ENCODE results near the gene MYL2. TPM values are rescaled to one million over a fixed set of nuclear protein-coding genes. Genes with fewer than 3 reads are reported as not detected.
"Not testable (repeated sequence)": the region's sequence is repeated elsewhere in the genome, so short reads cannot be mapped to it uniquely, and the experiment has no call there.

The MYL2 gene
- total RNA-seq, 1 donor from 2014 or later = not detected

- Histone ChIP-seq H3K27me3 (no peaks in the 10 kb centered on the region), H3K4me3 (no peak overlapping the region), H3K36me3 (no peaks in the 10 kb centered on the region), H3K9me3 (peaks cover 0 to 6% of the 10 kb centered on the region in 2 donors), H3K4me1 (no peaks in the 10 kb centered on the region), H3K27ac (no peak overlapping the region)
- DNase-seq (ENCODE audit: low spot score in 2 of 2) = no peak
- intact Hi-C loops (cut with DNase I) = no loop called here
- TF ChIP-seq CTCF (IDR thresholded peaks at IDR 0.05) = no peak
Measured at GRCh38 chr12:110957159-110957558, 36.8 kb upstream of the MYL2 start.

GRCh38 chr12:110950867-110951266 lies 30.5 kb upstream of the MYL2 start:
- H3K4me1 ChIP-seq; H3K9me3 ChIP-seq; H3K27me3 ChIP-seq; H3K36me3 ChIP-seq; H3K4me3 ChIP-seq; H3K27ac ChIP-seq; intact Hi-C loops (cut with DNase I); DNase-seq (ENCODE audit: low spot score in 2 of 2): not testable (repeated sequence)

- intact Hi-C loops (cut with DNase I); H3K9me3 ChIP-seq; H3K27me3 ChIP-seq; H3K4me1 ChIP-seq; H3K27ac ChIP-seq; DNase-seq (ENCODE audit: low spot score in 2 of 2); H3K36me3 ChIP-seq; H3K4me3 ChIP-seq: not testable (repeated sequence)
Measured at GRCh38 chr12:110950466-110950865, 30.1 kb upstream of the MYL2 start.

- H3K27me3 ChIP-seq = no peaks in the 10 kb centered on the region
- peaks cover 8 to 10% of the 10 kb centered on the region in 2 donors for H3K9me3 ChIP-seq
- no peak for DNase-seq (ENCODE audit: low spot score in 2 of 2)
- intact Hi-C loops (cut with DNase I) = no loop called here
- no peak overlapping the region for H3K27ac ChIP-seq
- TF ChIP-seq CTCF (IDR thresholded peaks at IDR 0.05) = no peak
- H3K36me3 ChIP-seq = no peaks in the 10 kb centered on the region
- no peak overlapping the region for H3K4me3 ChIP-seq
- no peaks in the 10 kb centered on the region for H3K4me1 ChIP-seq
Measured at GRCh38 chr12:110948041-110948440, 27.7 kb upstream of the MYL2 start.

GRCh38 chr12:110943373-110943772 lies 23.0 kb upstream of the MYL2 start:
- Histone ChIP-seq H3K27me3 (no peaks in the 10 kb centered on the region), H3K4me3 (no peak overlapping the region), H3K9me3 (peaks cover 8 to 10% of the 10 kb centered on the region in 2 donors), H3K4me1 (no peaks in the 10 kb centered on the region), H3K27ac (no peak overlapping the region), H3K36me3 (no peaks in the 10 kb centered on the region)
- no peak for TF ChIP-seq CTCF (IDR thresholded peaks at IDR 0.05)
- intact Hi-C loops (cut with DNase I) = no loop called here
- DNase-seq (ENCODE audit: low spot score in 2 of 2) = no peak

- Histone ChIP-seq H3K27ac (no peak overlapping the region), H3K27me3 (no peaks in the 10 kb centered on the region), H3K36me3 (no peaks in the 10 kb centered on the region), H3K9me3 (peaks cover under 1 to 7% of the 10 kb centered on the region in 2 donors), H3K4me3 (no peak overlapping the region), H3K4me1 (no peaks in the 10 kb centered on the region)
- no peak for DNase-seq (ENCODE audit: low spot score in 2 of 2)
- intact Hi-C loops (cut with DNase I) = no loop called here
- no peak for TF ChIP-seq CTCF (IDR thresholded peaks at IDR 0.05)
Measured at GRCh38 chr12:110941391-110941790, 21.0 kb upstream of the MYL2 start.

GRCh38 chr12:110940933-110941332 lies 20.6 kb upstream of the MYL2 start:
- intact Hi-C loops (cut with DNase I) = no loop called here
- DNase-seq (ENCODE audit: low spot score in 2 of 2) = no peak
- Histone ChIP-seq H3K4me1 (no peaks in the 10 kb centered on the region), H3K36me3 (no peaks in the 10 kb centered on the region), H3K27me3 (no peaks in the 10 kb centered on the region), H3K27ac (no peak overlapping the region), H3K4me3 (no peak overlapping the region), H3K9me3 (peaks cover 0 to 7% of the 10 kb centered on the region in 2 donors)
- TF ChIP-seq CTCF (IDR thresholded peaks at IDR 0.05) = no peak

Measured in ascending aorta (tissue), 2 donors.